Measurements from ENCODE around the gene DKK1.
"Not testable (repeated sequence)": the region's sequence is repeated elsewhere in the genome, so short reads cannot be mapped to it uniquely, and the experiment has no call there.

- not testable (repeated sequence) for TF ChIP-seq ZZZ3 (CRISPR knock-in tag; IDR thresholded peaks at IDR 0.05; ENCODE audit: borderline replicate concordance)
- peak; percentile 35 for TF ChIP-seq CTCF (CRISPR knock-in tag; IDR thresholded peaks at IDR 0.05)
- TF ChIP-seq ZGPAT (CRISPR knock-in tag; IDR thresholded peaks at IDR 0.05): peak; percentile 94
Observed at GRCh38 chr10:52365547-52366432, 51.7 kb downstream of the DKK1 start.

All from HepG2 (cell line).